Measurements from ENCODE around the gene PPM1B. TPM values are rescaled to one million over a fixed set of nuclear protein-coding genes. Genes with fewer than 3 reads are reported as not detected.

PPM1B gene
- total and polyA plus RNA-seq, 2 of the 4 experiments (the other 2 are of a cell fraction): 13.4 to 14.7 TPM

GRCh38 chr2:44230378-44230777 is 61.7 kb downstream of the PPM1B start:
- dilution Hi-C loops (cut with HindIII; ENCODE audit: low sequenced_read_pairs, unreplicated experiment): no loop called here
- WGBS, 2 experiments (ENCODE audit: extremely low coverage in 2 of 2, insufficient read length in 1 of 2): no CpG with 5 or more reads among the region's 3 CpGs

More at GRCh38 chr2:44230378-44230777, 61.7 kb downstream of the PPM1B start:
- no peaks in the 10 kb centered on the region for H4K20me1 ChIP-seq (ENCODE audit: insufficient read depth, low read length)
- no peak overlapping the region for H3K14ac ChIP-seq (replicated peaks; ENCODE audit: low read depth, low read length)
- peak overlapping the region; percentile 82; the same call in 1 of the 2 replicates for H4K5ac ChIP-seq (ENCODE audit: low read depth, low read length)
- intact Hi-C loops (cut with micrococcal nuclease): no loop called here
- H3K9me3 ChIP-seq (ENCODE audit: control insufficient read depth, insufficient read depth, low read length): no peaks in the 10 kb centered on the region
- 0 out of 2 replicates have a peak overlapping the region, but pooled peaks have one; percentile 34 for H2BK120ac ChIP-seq (ENCODE audit: low read depth, low read length)
- in situ Hi-C loops (cut with MboI; ENCODE audit: low sequenced_read_pairs): no loop called here
- H3K4me1 ChIP-seq (ENCODE audit: control insufficient read depth, insufficient read depth, low read length): peaks cover 2% of the 10 kb centered on the region; the same call in 1 of the 2 replicates
- ChIA-PET POLR2A (ENCODE audit: unreplicated experiment) (no interaction called here), CTCF (no interaction called here)
- no peak overlapping the region for H2BK15ac ChIP-seq (ENCODE audit: low read depth, low read length)
- no TSS peak for BruUV-seq (replicated peaks)
- peaks cover 4 to 11% of the 10 kb centered on the region in 2 experiments; a peak in 1 of 4 replicates for H3K79me1 ChIP-seq (ENCODE audit: low read depth in 1 of 2, low read length in 2 of 2)
- H3K9ac ChIP-seq (ENCODE audit: low read depth, low read length): no peak overlapping the region
- no peak overlapping the region; the same call in 1 of the 2 replicates for H2AK5ac ChIP-seq (ENCODE audit: low read depth, low read length)
- H3K23ac ChIP-seq (ENCODE audit: low read depth, low read length): no peak overlapping the region
- H2BK20ac ChIP-seq (ENCODE audit: low read depth, low read length): no peak overlapping the region
- H2AK9ac ChIP-seq (replicated peaks; ENCODE audit: low read depth, low read length, poor library complexity): no peak overlapping the region
- 0 out of 2 replicates have a peak overlapping the region, but pooled peaks have one; percentile 30 for H3K56ac ChIP-seq (ENCODE audit: extremely low read depth, insufficient read depth, low read length)
- no peak overlapping the region for H2AFZ ChIP-seq (replicated peaks; ENCODE audit: low read length, poor library complexity)
- H3K9me1 ChIP-seq (ENCODE audit: insufficient read depth, low read length): 0 out of 2 replicates have a peak, but pooled peaks cover 2% of the 10 kb centered on the region
- no peak for ATAC-seq (ENCODE audit: low read depth)
- no peak overlapping the region; the same call in 1 of the 2 replicates for H4K91ac ChIP-seq (ENCODE audit: insufficient read depth, low read depth, low read length)
- H3K18ac ChIP-seq (ENCODE audit: low read depth, low read length): no peak overlapping the region
- no peak for DNase-seq
- no peak overlapping the region for H3K4me2 ChIP-seq (ENCODE audit: low read depth, low read length)
- no peaks in the 10 kb centered on the region for H3K36me3 ChIP-seq (ENCODE audit: control insufficient read depth, insufficient read depth, low read length)
- no peak overlapping the region; a peak in 1 of 4 replicates for H4K8ac ChIP-seq (ENCODE audit: low read depth in 2 of 2, low read length in 2 of 2)
- H3K27ac ChIP-seq (ENCODE audit: insufficient read depth, low read length): no peak overlapping the region
- no peak overlapping the region for H3K4me3 ChIP-seq (ENCODE audit: insufficient read depth, low read depth, low read length)
- TF ChIP-seq CTCF (conservative IDR thresholded peaks at IDR 0.05; ENCODE audit: low read depth, low read length) (no peak), RAD21 (IDR thresholded peaks at IDR 0.05; ENCODE audit: low read length) (no peak), MAZ (IDR thresholded peaks at IDR 0.05; ENCODE audit: borderline replicate concordance, low read depth, low read length) (no peak), NFE2L2 (IDR thresholded peaks at IDR 0.05; ENCODE audit: low read depth, low read length) (no peak), RFX5 (IDR thresholded peaks at IDR 0.05; ENCODE audit: low read depth, low read length) (no peak), CHD1 (IDR thresholded peaks at IDR 0.05; ENCODE audit: low read depth, low read length) (no peak), MXI1 (IDR thresholded peaks at IDR 0.05; ENCODE audit: borderline replicate concordance, low read depth, low read length) (no peak), CEBPB (IDR thresholded peaks at IDR 0.05; ENCODE audit: low read depth, low read length) (no peak), MAFK (IDR thresholded peaks at IDR 0.05; ENCODE audit: low read depth, low read length) (no peak), POLR2A (IDR thresholded peaks at IDR 0.05; ENCODE audit: low read depth, low read length) (no peak), SMC3 (IDR thresholded peaks at IDR 0.05; ENCODE audit: low read depth, low read length) (no peak), RCOR1 (IDR thresholded peaks at IDR 0.05; ENCODE audit: insufficient replicate concordance, low read length) (no peak), BHLHE40 (IDR thresholded peaks at IDR 0.05; ENCODE audit: low read depth, low read length) (no peak), FOS (IDR thresholded peaks at IDR 0.05; ENCODE audit: low read depth, low read length) (no peak)
- TF ChIP-seq, protein P1, sequence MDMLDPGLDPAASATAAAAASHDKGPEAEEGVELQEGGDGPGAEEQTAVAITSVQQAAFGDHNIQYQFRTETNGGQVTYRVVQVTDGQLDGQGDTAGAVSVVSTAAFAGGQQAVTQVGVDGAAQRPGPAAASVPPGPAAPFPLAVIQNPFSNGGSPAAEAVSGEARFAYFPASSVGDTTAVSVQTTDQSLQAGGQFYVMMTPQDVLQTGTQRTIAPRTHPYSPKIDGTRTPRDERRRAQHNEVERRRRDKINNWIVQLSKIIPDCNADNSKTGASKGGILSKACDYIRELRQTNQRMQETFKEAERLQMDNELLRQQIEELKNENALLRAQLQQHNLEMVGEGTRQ (IDR thresholded peaks at IDR 0.05; ENCODE audit: low read depth, low read length): no peak
- TF ChIP-seq, protein P2, sequence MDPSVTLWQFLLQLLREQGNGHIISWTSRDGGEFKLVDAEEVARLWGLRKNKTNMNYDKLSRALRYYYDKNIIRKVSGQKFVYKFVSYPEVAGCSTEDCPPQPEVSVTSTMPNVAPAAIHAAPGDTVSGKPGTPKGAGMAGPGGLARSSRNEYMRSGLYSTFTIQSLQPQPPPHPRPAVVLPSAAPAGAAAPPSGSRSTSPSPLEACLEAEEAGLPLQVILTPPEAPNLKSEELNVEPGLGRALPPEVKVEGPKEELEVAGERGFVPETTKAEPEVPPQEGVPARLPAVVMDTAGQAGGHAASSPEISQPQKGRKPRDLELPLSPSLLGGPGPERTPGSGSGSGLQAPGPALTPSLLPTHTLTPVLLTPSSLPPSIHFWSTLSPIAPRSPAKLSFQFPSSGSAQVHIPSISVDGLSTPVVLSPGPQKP (IDR thresholded peaks at IDR 0.05; ENCODE audit: borderline replicate concordance, low read depth, low read length): no peak
- no peak overlapping the region for H2BK5ac ChIP-seq (ENCODE audit: low read depth, low read length, poor library complexity, severe bottlenecking)
- no peak overlapping the region for H3K4ac ChIP-seq (ENCODE audit: low read depth, low read length)
- H3K27me3 ChIP-seq (ENCODE audit: control insufficient read depth, insufficient read depth, low read length): no peaks in the 10 kb centered on the region

Data from IMR-90 (cell line).